ENCODE measurements around the gene GM2A.

GM2A gene

DNA sequence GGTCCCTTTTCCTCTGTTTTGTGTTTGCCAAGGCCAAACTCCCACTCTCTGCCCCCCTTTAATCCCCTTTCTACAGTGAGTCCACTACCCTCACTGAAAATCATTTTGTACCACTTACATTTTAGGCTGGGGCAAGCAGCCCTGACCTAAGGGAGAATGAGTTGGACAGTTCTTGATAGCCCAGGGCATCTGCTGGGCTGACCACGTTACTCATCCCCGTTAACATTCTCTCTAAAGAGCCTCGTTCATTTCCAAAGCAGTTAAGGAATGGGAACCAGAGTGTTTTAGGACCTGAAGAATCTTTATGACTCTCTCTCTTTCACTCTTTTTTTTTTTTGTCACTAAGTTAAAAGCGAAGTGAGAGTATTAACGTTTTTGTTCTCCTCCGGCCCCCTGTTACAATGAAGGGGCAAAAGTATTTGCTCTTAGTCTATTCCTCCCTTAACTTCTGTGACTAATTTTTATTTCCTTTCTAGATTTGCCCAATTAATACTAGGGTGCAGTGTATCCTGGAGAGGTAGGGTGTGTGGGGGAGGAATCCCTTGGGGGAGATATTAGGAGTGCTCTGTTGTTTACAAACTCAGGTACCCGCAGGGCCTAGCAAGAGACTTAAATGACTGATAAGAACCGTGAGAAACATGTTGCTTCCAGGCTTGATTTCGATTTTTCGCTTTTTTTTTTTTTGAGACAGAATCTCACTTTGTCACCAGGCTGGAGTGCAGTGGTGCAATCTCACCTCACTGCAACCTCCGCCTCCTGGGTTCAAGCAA, 14.7 kb downstream of the GM2A start:
- Histone ChIP-seq H3K36me3 (ENCODE audit: insufficient read depth, low read length) (peaks cover 9% of the 10 kb centered on the region; the same call in 1 of the 2 replicates), H3K27me3 (ENCODE audit: insufficient read depth, low read length, poor library complexity, severe bottlenecking) (no peaks in the 10 kb centered on the region), H3F3A (ENCODE audit: low read depth) (no peaks in the 10 kb centered on the region), H3K4me1 (ENCODE audit: insufficient read depth, low read length, poor library complexity, severe bottlenecking) (no peaks in the 10 kb centered on the region), H3K4me2 (ENCODE audit: low read depth, low read length, poor library complexity, severe bottlenecking) (no peak overlapping the region), H3K9me2 (replicated peaks; ENCODE audit: low read depth, low read length) (no peaks in the 10 kb centered on the region), H3K4me3 (ENCODE audit: low read length, poor library complexity, severe bottlenecking) (no peak overlapping the region), H3K9ac (ENCODE audit: low read depth, low read length, poor library complexity, severe bottlenecking) (no peak overlapping the region), H4K20me1 (ENCODE audit: insufficient read depth, low read length, poor library complexity, severe bottlenecking) (no peaks in the 10 kb centered on the region), H3K9me3 (ENCODE audit: insufficient read depth, low read depth, low read length) (no peaks in the 10 kb centered on the region), H3K79me2 (ENCODE audit: insufficient read depth, low read length) (no peaks in the 10 kb centered on the region), H2AFZ (ENCODE audit: low read length) (no peak overlapping the region)
- TF ChIP-seq, protein P1, sequence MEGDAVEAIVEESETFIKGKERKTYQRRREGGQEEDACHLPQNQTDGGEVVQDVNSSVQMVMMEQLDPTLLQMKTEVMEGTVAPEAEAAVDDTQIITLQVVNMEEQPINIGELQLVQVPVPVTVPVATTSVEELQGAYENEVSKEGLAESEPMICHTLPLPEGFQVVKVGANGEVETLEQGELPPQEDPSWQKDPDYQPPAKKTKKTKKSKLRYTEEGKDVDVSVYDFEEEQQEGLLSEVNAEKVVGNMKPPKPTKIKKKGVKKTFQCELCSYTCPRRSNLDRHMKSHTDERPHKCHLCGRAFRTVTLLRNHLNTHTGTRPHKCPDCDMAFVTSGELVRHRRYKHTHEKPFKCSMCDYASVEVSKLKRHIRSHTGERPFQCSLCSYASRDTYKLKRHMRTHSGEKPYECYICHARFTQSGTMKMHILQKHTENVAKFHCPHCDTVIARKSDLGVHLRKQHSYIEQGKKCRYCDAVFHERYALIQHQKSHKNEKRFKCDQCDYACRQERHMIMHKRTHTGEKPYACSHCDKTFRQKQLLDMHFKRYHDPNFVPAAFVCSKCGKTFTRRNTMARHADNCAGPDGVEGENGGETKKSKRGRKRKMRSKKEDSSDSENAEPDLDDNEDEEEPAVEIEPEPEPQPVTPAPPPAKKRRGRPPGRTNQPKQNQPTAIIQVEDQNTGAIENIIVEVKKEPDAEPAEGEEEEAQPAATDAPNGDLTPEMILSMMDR (conservative IDR thresholded peaks at IDR 0.05; ENCODE audit: low read length) = no peak
- no peak for TF ChIP-seq EZH2phosphoT487 (IDR thresholded peaks at IDR 0.05; ENCODE audit: borderline replicate concordance)

DNA sequence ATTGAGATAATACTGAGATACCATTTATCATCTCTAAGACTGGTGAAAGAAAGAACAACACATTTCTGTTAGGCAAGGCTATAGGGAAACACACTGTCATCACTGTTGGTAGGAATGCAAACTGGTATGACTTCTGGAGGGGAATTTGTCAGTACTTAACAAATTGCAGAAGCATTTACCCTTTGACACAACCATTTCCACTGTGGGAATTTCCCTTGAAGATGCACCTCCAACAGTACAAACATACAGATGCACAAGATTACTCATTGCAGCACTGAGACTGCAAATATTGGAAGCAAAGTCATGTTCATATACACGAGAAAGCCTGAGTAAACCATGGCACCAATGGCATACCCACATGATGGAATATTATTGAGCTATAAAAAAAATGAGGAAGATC, 17.6 kb downstream of the GM2A start:
- Histone ChIP-seq H2AFZ (ENCODE audit: low read length) (no peak overlapping the region), H3K9ac (ENCODE audit: low read depth, low read length, poor library complexity, severe bottlenecking) (no peak overlapping the region), H3K4me3 (ENCODE audit: low read length, poor library complexity, severe bottlenecking) (no peak overlapping the region), H3K4me2 (ENCODE audit: low read depth, low read length, poor library complexity, severe bottlenecking) (no peak overlapping the region), H3F3A (ENCODE audit: low read depth) (no peaks in the 10 kb centered on the region), H3K27me3 (ENCODE audit: insufficient read depth, low read length, poor library complexity, severe bottlenecking) (no peaks in the 10 kb centered on the region), H3K79me2 (ENCODE audit: insufficient read depth, low read length) (no peaks in the 10 kb centered on the region), H3K36me3 (ENCODE audit: insufficient read depth, low read length) (peaks cover 9% of the 10 kb centered on the region; the same call in 1 of the 2 replicates), H3K9me3 (ENCODE audit: insufficient read depth, low read depth, low read length) (no peaks in the 10 kb centered on the region), H3K4me1 (ENCODE audit: insufficient read depth, low read length, poor library complexity, severe bottlenecking) (no peaks in the 10 kb centered on the region), H3K9me2 (replicated peaks; ENCODE audit: low read depth, low read length) (no peaks in the 10 kb centered on the region), H4K20me1 (ENCODE audit: insufficient read depth, low read length, poor library complexity, severe bottlenecking) (no peaks in the 10 kb centered on the region)
- no peak for TF ChIP-seq EZH2phosphoT487 (IDR thresholded peaks at IDR 0.05; ENCODE audit: borderline replicate concordance)
- TF ChIP-seq, protein P1 (conservative IDR thresholded peaks at IDR 0.05; ENCODE audit: low read length) = no peak

DNA sequence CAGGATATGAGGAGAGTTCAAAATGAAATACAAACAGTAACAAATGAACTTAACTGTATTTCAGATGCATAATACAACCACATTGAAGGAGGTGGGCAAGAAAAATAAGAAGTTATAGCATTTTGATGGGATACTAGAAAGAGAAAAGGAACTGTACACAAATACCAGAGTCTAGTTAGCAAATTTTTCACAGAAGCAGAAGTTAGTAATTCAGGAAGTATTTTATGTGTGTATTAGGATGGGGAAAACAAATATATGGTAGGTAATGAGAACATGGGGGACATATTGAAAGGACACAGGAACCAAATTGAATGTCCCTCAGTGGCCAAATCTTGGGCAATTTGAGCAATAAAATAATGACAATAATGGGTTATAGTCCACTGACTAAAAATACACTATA, 18.4 kb downstream of the GM2A start:
- H3K36me3 ChIP-seq (ENCODE audit: insufficient read depth, low read length) = peaks cover 9% of the 10 kb centered on the region; the same call in 1 of the 2 replicates
- no peak overlapping the region for H3K9ac ChIP-seq (ENCODE audit: low read depth, low read length, poor library complexity, severe bottlenecking)
- no peak overlapping the region for H2AFZ ChIP-seq (ENCODE audit: low read length)
- H3K4me1 ChIP-seq (ENCODE audit: insufficient read depth, low read length, poor library complexity, severe bottlenecking) = no peaks in the 10 kb centered on the region
- no peaks in the 10 kb centered on the region for H4K20me1 ChIP-seq (ENCODE audit: insufficient read depth, low read length, poor library complexity, severe bottlenecking)
- no peaks in the 10 kb centered on the region for H3K9me2 ChIP-seq (replicated peaks; ENCODE audit: low read depth, low read length)
- H3K79me2 ChIP-seq (ENCODE audit: insufficient read depth, low read length) = no peaks in the 10 kb centered on the region
- H3K9me3 ChIP-seq (ENCODE audit: insufficient read depth, low read depth, low read length) = no peaks in the 10 kb centered on the region
- H3K4me2 ChIP-seq (ENCODE audit: low read depth, low read length, poor library complexity, severe bottlenecking) = no peak overlapping the region
- no peak overlapping the region for H3K4me3 ChIP-seq (ENCODE audit: low read length, poor library complexity, severe bottlenecking)
- TF ChIP-seq, protein P1 (conservative IDR thresholded peaks at IDR 0.05; ENCODE audit: low read length) = no peak
- no peak for TF ChIP-seq EZH2phosphoT487 (IDR thresholded peaks at IDR 0.05; ENCODE audit: borderline replicate concordance)
- no peaks in the 10 kb centered on the region for H3K27me3 ChIP-seq (ENCODE audit: insufficient read depth, low read length, poor library complexity, severe bottlenecking)
- no peaks in the 10 kb centered on the region for H3F3A ChIP-seq (ENCODE audit: low read depth)
